K562 (cell line): Measurements from ENCODE around the gene FAM180B. TPM values are rescaled to one million over a fixed set of nuclear protein-coding genes. Genes with fewer than 3 reads are reported as not detected.

ENCODE experiments used
- BRD4 ChIP-seq: fragments of 200-600 bp; sonication (generic); IDR thresholded peaks from 2 replicates; pipeline ENCODE4 v1.6.1; 2017; ENCODE audit warnings: inconsistent platforms
- BRD9 ChIP-seq: fragments of 450-650 bp; IDR thresholded peaks from 2 replicates; pipeline ENCODE4 v1.6.1; 2018; ENCODE audit warnings: low read depth; ENCODE audit not compliant: partially characterized antibody
- CC2D1A ChIP-seq: fragments of 450-650 bp; IDR thresholded peaks from 2 replicates; pipeline ENCODE4 v1.6.1; 2017; ENCODE audit warnings: mild to moderate bottlenecking
- CCAR2 ChIP-seq: fragments of 200-400 bp; formaldehyde crosslinking; IDR thresholded peaks from 2 replicates; pipeline ENCODE4 v1.6.1; 2017; ENCODE audit warnings: mild to moderate bottlenecking, low read depth, low read length
- GABPA ChIP-seq: fragments of 200-800 bp; sonication (Bioruptor generic); conservative IDR thresholded peaks from 2 replicates; pipeline ENCODE4 v1.6.1; 2016; ENCODE audit warnings: low read depth, missing genetic modification characterization, missing compliant biosample characterization
- HDAC3 ChIP-seq: fragments of 450-650 bp; IDR thresholded peaks from 2 replicates; pipeline ENCODE4 v1.6.1; 2018; ENCODE audit warnings: borderline replicate concordance, mild to moderate bottlenecking, moderate library complexity; ENCODE audit not compliant: partially characterized antibody
- JUN ChIP-seq, 2 experiments: sonication (generic) in 1 of 2; formaldehyde crosslinking in 1 of 2; IDR thresholded peaks; 2 replicates each; pipeline versions ENCODE4 v1.6.1 to v1.8.0; 2012 to 2022; ENCODE audit warnings: borderline replicate concordance in 2 of 2, mild to moderate bottlenecking in 2 of 2, improper control_type of control experiment in 1 of 2, low read depth in 1 of 2, low read length in 1 of 2, missing genetic modification reagents in 1 of 2
- KAT2B ChIP-seq: IDR thresholded peaks from one replicate; pipeline ENCODE4 v1.6.1; 2012; ENCODE audit warnings: low read depth, mild to moderate bottlenecking, control low read depth, inconsistent platforms, low read length, moderate library complexity
- KLF16 ChIP-seq: IDR thresholded peaks from 2 replicates; pipeline ENCODE4 v1.6.1; 2016; ENCODE audit warnings: antibody characterized with exemption
- MYC ChIP-seq, 2 experiments: fragments of 250-450 bp in 1 of 2; sonication (Bioruptor Pico) in 1 of 2; IDR thresholded peaks; 2 replicates each; pipeline versions ENCODE4 v1.5.1 to v1.6.1; 2012 to 2021; ENCODE audit warnings: low read depth in 2 of 2, borderline replicate concordance in 1 of 2, improper control_type of control experiment in 1 of 2, low read length in 1 of 2, mild to moderate bottlenecking in 1 of 2, moderate library complexity in 1 of 2
- PHF21A ChIP-seq: fragments of 450-650 bp; IDR thresholded peaks from 2 replicates; pipeline ENCODE4 v1.6.1; 2017; ENCODE audit warnings: low read depth, borderline replicate concordance
- POLR2A ChIP-seq: fragments of 450-650 bp; conservative IDR thresholded peaks from 2 replicates; pipeline ENCODE4 v1.6.1; 2016
- POLR2AphosphoS5 ChIP-seq: IDR thresholded peaks from 2 replicates; pipeline ENCODE4 v1.6.1; 2011; ENCODE audit warnings: mild to moderate bottlenecking, low read depth, low read length, moderate library complexity; ENCODE audit not compliant: control insufficient read depth, insufficient read depth
- POLR3G ChIP-seq: IDR thresholded peaks from 2 replicates; pipeline ENCODE4 v1.6.1; 2011; ENCODE audit not compliant: insufficient read length, insufficient replicate concordance; ENCODE audit errors: extremely low read depth
- RBBP5 ChIP-seq: fragments of 200-600 bp; sonication (generic); IDR thresholded peaks from 2 replicates; pipeline ENCODE4 v1.6.1; 2012; ENCODE audit warnings: borderline replicate concordance, mild to moderate bottlenecking, low read length, control low read depth, inconsistent platforms; ENCODE audit not compliant: insufficient read depth, poor library complexity, severe bottlenecking
- TFAP4 ChIP-seq: sonication (generic); formaldehyde crosslinking; IDR thresholded peaks from 2 replicates; pipeline ENCODE4 v1.8.0; 2022; ENCODE audit warnings: missing genetic modification reagents, mild to moderate bottlenecking, moderate library complexity, borderline replicate concordance
- THRAP3 ChIP-seq: fragments of 450-650 bp; IDR thresholded peaks from 2 replicates; pipeline ENCODE4 v1.6.1; 2016; ENCODE audit warnings: mild to moderate bottlenecking, inconsistent platforms, borderline replicate concordance
- TRIM25 ChIP-seq: fragments of 450-650 bp; IDR thresholded peaks from 2 replicates; pipeline ENCODE4 v1.7.0; 2016; ENCODE audit warnings: borderline replicate concordance
- U2AF1 ChIP-seq: fragments of 200-400 bp; formaldehyde crosslinking; optimal IDR thresholded peaks from 2 replicates; pipeline ENCODE3; 2017; ENCODE audit warnings: mild to moderate bottlenecking, low read depth, low read length, moderate library complexity
- ZNF282 ChIP-seq: sonication (generic); formaldehyde crosslinking; IDR thresholded peaks from 2 replicates; pipeline ENCODE4 v1.8.1; 2023; ENCODE audit warnings: missing genetic modification reagents
- polyA plus RNA-seq, 8 experiments: library from polyadenylated mRNA; depleted of rRNA in 4 of 8; stranded (reverse) in 5 of 8; unstranded in 3 of 8; fragments of >200 nt; fragmentation: Nextera tagmentation in 2 of 8; fragmentation: Illumina TruSeq in 1 of 8; extraction: Ambion mirVana in 2 of 8; extraction: Trizol in 1 of 8; gene quantifications; 2 replicates each; pipeline versions ENCODE4 v1.2.1 to v1.2.3, GENCODE V29; 2011 to 2014; ENCODE audit warnings: inconsistent platforms in 1 of 8, missing spikeins in 1 of 8
- total RNA-seq, 7 experiments: library from RNA; depleted of rRNA in 6 of 7; stranded (reverse); fragments of >200 nt in 6 of 7; fragmentation: Illumina TruSeq in 2 of 7; extraction: Trizol in 2 of 7; gene quantifications; 2 replicates each; pipeline versions ENCODE4 v1.2.1 to v1.2.3, GENCODE V29; 2011 to 2021; ENCODE audit warnings: low replicate concordance in 1 of 7
- TF ChIP-seq, protein P1 (sequence below): sonication (generic); formaldehyde crosslinking; IDR thresholded peaks from 2 replicates; pipeline ENCODE4 v1.8.1; 2023; ENCODE audit warnings: mild to moderate bottlenecking, missing genetic modification reagents

FAM180B gene
- total and polyA plus RNA-seq, 9 of the 15 experiments (the other 6 are each of a cell fraction or from before 2014, with no cell fraction given), result 0.05 to 0.14 TPM; not detected in 7

GRCh38 chr11:47578524-47579494 is 7.7 kb upstream of the FAM180B start, which contains the start of the genes KBTBD4 and NDUFS3 (continued):
- TF ChIP-seq, protein P1, sequence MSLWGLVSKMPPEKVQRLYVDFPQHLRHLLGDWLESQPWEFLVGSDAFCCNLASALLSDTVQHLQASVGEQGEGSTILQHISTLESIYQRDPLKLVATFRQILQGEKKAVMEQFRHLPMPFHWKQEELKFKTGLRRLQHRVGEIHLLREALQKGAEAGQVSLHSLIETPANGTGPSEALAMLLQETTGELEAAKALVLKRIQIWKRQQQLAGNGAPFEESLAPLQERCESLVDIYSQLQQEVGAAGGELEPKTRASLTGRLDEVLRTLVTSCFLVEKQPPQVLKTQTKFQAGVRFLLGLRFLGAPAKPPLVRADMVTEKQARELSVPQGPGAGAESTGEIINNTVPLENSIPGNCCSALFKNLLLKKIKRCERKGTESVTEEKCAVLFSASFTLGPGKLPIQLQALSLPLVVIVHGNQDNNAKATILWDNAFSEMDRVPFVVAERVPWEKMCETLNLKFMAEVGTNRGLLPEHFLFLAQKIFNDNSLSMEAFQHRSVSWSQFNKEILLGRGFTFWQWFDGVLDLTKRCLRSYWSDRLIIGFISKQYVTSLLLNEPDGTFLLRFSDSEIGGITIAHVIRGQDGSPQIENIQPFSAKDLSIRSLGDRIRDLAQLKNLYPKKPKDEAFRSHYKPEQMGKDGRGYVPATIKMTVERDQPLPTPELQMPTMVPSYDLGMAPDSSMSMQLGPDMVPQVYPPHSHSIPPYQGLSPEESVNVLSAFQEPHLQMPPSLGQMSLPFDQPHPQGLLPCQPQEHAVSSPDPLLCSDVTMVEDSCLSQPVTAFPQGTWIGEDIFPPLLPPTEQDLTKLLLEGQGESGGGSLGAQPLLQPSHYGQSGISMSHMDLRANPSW, result no peak
- TF ChIP-seq POLR2A (peak; percentile 95), HDAC3 (peak; percentile 80), THRAP3 (peak; percentile 99), JUN (IDR thresholded peaks at IDR 0.05; ENCODE audit: borderline replicate concordance, low read depth, low read length) (no peak; the same call in 1 of the 2 replicates), JUN (CRISPR knock-in tag; IDR thresholded peaks at IDR 0.05; ENCODE audit: borderline replicate concordance) (no peak), POLR2AphosphoS5 (peak; percentile 89), KLF16 (no peak), TFAP4 (peak; percentile 93), U2AF1 (no peak), RBBP5 (peak; percentile 99), CC2D1A (peak; percentile 92), CCAR2 (0 out of 2 replicates have a peak, but pooled peaks have one; percentile 84), BRD9 (peak; percentile 79), GABPA (tag) (peak; percentile 100), KAT2B (no peak), ZNF282 (CRISPR knock-in tag) (no peak), MYC (IDR thresholded peaks at IDR 0.05; ENCODE audit: low read depth, low read length) (peak; percentile 80), MYC (CRISPR knock-in tag; IDR thresholded peaks at IDR 0.05; ENCODE audit: borderline replicate concordance, low read depth) (peak; percentile 55; the same call in 1 of the 2 replicates), POLR3G (no peak), TRIM25 (peak; percentile 97; the same call in 1 of the 2 replicates), PHF21A (peak; percentile 80; the same call in 1 of the 2 replicates), BRD4 (peak; percentile 97)
